GM12875 (cell line): ENCODE data around the gene RBP5.

Experiments used
- H3K4me3 ChIP-seq: one replicate; pipeline ENCODE4 v1.5.1; 2011; ENCODE audit warnings: low read depth, low read length, control low read depth
- CTCF ChIP-seq: IDR thresholded peaks from 2 replicates; pipeline ENCODE4 v1.5.1; 2011; ENCODE audit warnings: low read depth, mild to moderate bottlenecking, control low read depth, inconsistent platforms, low read length, moderate library complexity, borderline replicate concordance; ENCODE audit not compliant: insufficient read depth

Gene RBP5

GRCh38 chr12:7155471-7156034 lies 26.9 kb upstream of the RBP5 start:
- no peak for TF ChIP-seq CTCF
- H3K4me3 ChIP-seq: no peak overlapping the region

- no peak overlapping the region for H3K4me3 ChIP-seq
- TF ChIP-seq CTCF: no peak
Observed at GRCh38 chr12:7154901-7155470, 26.3 kb upstream of the RBP5 start.

GRCh38 chr12:7154042-7154441 lies 25.4 kb upstream of the RBP5 start:
- no peak overlapping the region for H3K4me3 ChIP-seq
- TF ChIP-seq CTCF: no peak

GRCh38 chr12:7152818-7153217 lies 24.1 kb upstream of the RBP5 start:
- H3K4me3 ChIP-seq: no peak overlapping the region
- no peak for TF ChIP-seq CTCF

- H3K4me3 ChIP-seq: no peak overlapping the region
- no peak for TF ChIP-seq CTCF
Observed at GRCh38 chr12:7151532-7151931, 22.8 kb upstream of the RBP5 start.

GRCh38 chr12:7150841-7151240 lies 22.2 kb upstream of the RBP5 start:
- TF ChIP-seq CTCF: no peak
- H3K4me3 ChIP-seq: no peak overlapping the region

GRCh38 chr12:7150356-7150755 lies 21.7 kb upstream of the RBP5 start:
- no peak overlapping the region for H3K4me3 ChIP-seq
- TF ChIP-seq CTCF: no peak
